ENCODE data around the gene ZNF638. TPM values are rescaled to one million over a fixed set of nuclear protein-coding genes. Genes with fewer than 3 reads are reported as not detected.
"Not testable (repeated sequence)": the region's sequence is repeated elsewhere in the genome, so short reads cannot be mapped to it uniquely, and the experiment has no call there.

Gene ZNF638
- total RNA-seq = 211 TPM

- ATAC-seq (peak; percentile 99), DNase-seq (ENCODE audit: low spot score) (peak; percentile 96)
- intact Hi-C loops (cut with DNase I) = no loop called here
These were observed at the start of gene ZNF638 for GRCh38 chr2:71331581-71332434. Gene ZNF638 (plus strand): TSS chr2:71331782. CDS start chr2:71348955, 17,173 bp downstream.

- intact Hi-C loops (cut with DNase I) = no loop called here
- ATAC-seq (no peak), DNase-seq (ENCODE audit: low spot score) (no peak)
These were observed 49.6 kb upstream of the ZNF638 start for GRCh38 chr2:71281950-71282349.

- intact Hi-C loops (cut with DNase I) = no loop called here
- no peak for ATAC-seq
- no peak for DNase-seq (ENCODE audit: low spot score)
These were observed 49.1 kb upstream of the ZNF638 start for GRCh38 chr2:71282493-71282892.

GRCh38 chr2:71283131-71283530 is 48.5 kb upstream of the ZNF638 start:
- ATAC-seq = no peak
- intact Hi-C loops (cut with DNase I) = no loop called here
- no peak for DNase-seq (ENCODE audit: low spot score)

- intact Hi-C loops (cut with DNase I) = no loop called here
- no peak for ATAC-seq
- DNase-seq (ENCODE audit: low spot score) = no peak
These were observed 45.9 kb upstream of the ZNF638 start for GRCh38 chr2:71285706-71286105.

- DNase-seq (ENCODE audit: low spot score) (no peak), ATAC-seq (no peak)
- intact Hi-C loops (cut with DNase I) = no loop called here
These were observed 40.2 kb upstream of the ZNF638 start for GRCh38 chr2:71291398-71291797.

GRCh38 chr2:71292159-71292558 is 39.4 kb upstream of the ZNF638 start:
- intact Hi-C loops (cut with DNase I) = no loop called here
- no peak for DNase-seq (ENCODE audit: low spot score)
- ATAC-seq = no peak

- DNase-seq (ENCODE audit: low spot score) (no peak), ATAC-seq (no peak)
- intact Hi-C loops (cut with DNase I) = loop anchor here (5.0 kb wide), 1 partner anchor 213 kb away; no protein-coding TSS in a partner anchor
These were observed 32.7 kb upstream of the ZNF638 start for GRCh38 chr2:71298914-71299313.

GRCh38 chr2:71299507-71299906 is 32.1 kb upstream of the ZNF638 start:
- intact Hi-C loops (cut with DNase I) = loop anchor here (5.0 kb wide), 1 partner anchor 213 kb away; no protein-coding TSS in a partner anchor
- no peak for ATAC-seq
- DNase-seq (ENCODE audit: low spot score) = no peak

GRCh38 chr2:71303849-71304248 is 27.7 kb upstream of the ZNF638 start:
- ATAC-seq = no peak
- intact Hi-C loops (cut with DNase I) = no loop called here
- no peak for DNase-seq (ENCODE audit: low spot score)

- no peak for ATAC-seq
- DNase-seq (ENCODE audit: low spot score) = no peak
- intact Hi-C loops (cut with DNase I) = no loop called here
These were observed 24.8 kb upstream of the ZNF638 start for GRCh38 chr2:71306762-71307161.

- DNase-seq (ENCODE audit: low spot score) = no peak
- no peak for ATAC-seq
- intact Hi-C loops (cut with DNase I) = no loop called here
These were observed 18.4 kb upstream of the ZNF638 start for GRCh38 chr2:71313016-71313766.

GRCh38 chr2:71317060-71317459 is 14.5 kb upstream of the ZNF638 start:
- intact Hi-C loops (cut with DNase I) = no loop called here
- DNase-seq (ENCODE audit: low spot score) = no peak
- ATAC-seq = no peak

- DNase-seq (ENCODE audit: low spot score); intact Hi-C loops (cut with DNase I); ATAC-seq: not testable (repeated sequence)
These were observed 13.7 kb upstream of the ZNF638 start for GRCh38 chr2:71317900-71318299.

GRCh38 chr2:71323386-71323785 is 8.2 kb upstream of the ZNF638 start:
- intact Hi-C loops (cut with DNase I) = no loop called here
- ATAC-seq (no peak), DNase-seq (ENCODE audit: low spot score) (no peak)

GRCh38 chr2:71326968-71327367 is 4.6 kb upstream of the ZNF638 start:
- ATAC-seq = no peak
- intact Hi-C loops (cut with DNase I) = no loop called here
- no peak for DNase-seq (ENCODE audit: low spot score)

- intact Hi-C loops (cut with DNase I) = no loop called here
- DNase-seq (ENCODE audit: low spot score) (no peak), ATAC-seq (no peak)
These were observed 3.7 kb upstream of the ZNF638 start for GRCh38 chr2:71327916-71328315.

GRCh38 chr2:71330155-71330554 is 1.4 kb upstream of the ZNF638 start:
- ATAC-seq = no peak
- no peak for DNase-seq (ENCODE audit: low spot score)
- intact Hi-C loops (cut with DNase I) = no loop called here

GRCh38 chr2:71330585-71331330 is 824 bp upstream of the ZNF638 start:
- ATAC-seq = no peak
- intact Hi-C loops (cut with DNase I) = no loop called here
- no peak for DNase-seq (ENCODE audit: low spot score)

- intact Hi-C loops (cut with DNase I); ATAC-seq: not testable (repeated sequence)
- DNase-seq (ENCODE audit: low spot score) = peak; percentile 61
These were observed 326 bp upstream of the ZNF638 start for GRCh38 chr2:71331331-71331580.

Measured in sciatic nerve (tissue), 2 donors.